ENCODE results near the gene PRRX2.
"Not testable (repeated sequence)": the region's sequence is repeated elsewhere in the genome, so short reads cannot be mapped to it uniquely, and the experiment has no call there.

The PRRX2 gene

GRCh38 chr9:129761293-129761900 is 96.0 kb downstream of the PRRX2 start:
- no peak for DNase-seq (ENCODE audit: low spot score)

- no peak for DNase-seq (ENCODE audit: low spot score)
Observed at GRCh38 chr9:129761901-129762369, 96.5 kb downstream of the PRRX2 start.

- not testable (repeated sequence) for DNase-seq (ENCODE audit: low spot score)
Observed at GRCh38 chr9:129762370-129762984, 97.0 kb downstream of the PRRX2 start.

- DNase-seq (ENCODE audit: low spot score) = no peak
Observed at GRCh38 chr9:129762985-129763926, 97.8 kb downstream of the PRRX2 start.

GRCh38 chr9:129765764-129766317 is 100.4 kb downstream of the PRRX2 start:
- DNase-seq (ENCODE audit: low spot score) = no peak

- DNase-seq (ENCODE audit: low spot score) = no peak
Observed at GRCh38 chr9:129768486-129768885, 103.0 kb downstream of the PRRX2 start.

GRCh38 chr9:129769669-129770068 is 104.2 kb downstream of the PRRX2 start:
- DNase-seq (ENCODE audit: low spot score) = no peak

GRCh38 chr9:129770741-129771140 is 105.3 kb downstream of the PRRX2 start:
- DNase-seq (ENCODE audit: low spot score) = no peak

Measured in ecto neural progenitor cell (in vitro differentiated cells).